D721Med (cell line): ENCODE measurements around the gene C1orf185.

Experiments used
- DNase-seq: peaks from one replicate; pipeline ENCODE4 v3.0.0; 2011; ENCODE audit warnings: low spot score; ENCODE audit not compliant: insufficient read length
- FAIRE-seq: peaks from 2 replicates; lab custom pipeline; 2011; peaks lifted over from hg19 to GRCh38; lab: Jason Lieb, UNC
- TF ChIP-seq, protein P1 (sequence below): IDR thresholded peaks from 2 replicates; pipeline ENCODE4 v1.5.1; 2012; ENCODE audit warnings: mild to moderate bottlenecking, control low read depth; ENCODE audit not compliant: insufficient read depth; ENCODE audit errors: missing control alignments

C1orf185 gene

DNA sequence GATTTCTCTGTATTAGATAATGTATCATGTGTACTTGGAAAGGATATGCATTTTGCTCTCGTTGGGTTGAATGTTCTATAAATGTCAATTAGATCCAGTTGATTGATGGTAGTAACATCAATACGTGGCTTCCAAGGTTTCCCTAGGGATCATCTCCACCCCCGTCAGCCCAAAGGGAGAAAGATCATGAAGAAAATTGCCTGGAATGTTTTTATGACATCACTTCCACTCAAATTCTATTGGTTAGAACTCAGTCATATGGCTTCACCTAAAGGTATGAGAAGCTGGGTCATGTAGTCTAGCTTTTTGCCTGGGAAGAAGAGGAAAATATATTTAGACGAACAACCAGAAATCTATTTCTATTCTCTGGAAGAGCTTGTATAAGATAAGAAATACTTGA lies at the start of gene C1orf185:
C1orf185 (plus strand) TSS at position 253 of the 400 bp plus-strand sequence; CDS start at position 259, 6 bp downstream.
- DNase-seq (no peak), FAIRE-seq (no peak)
- TF ChIP-seq, protein P1, sequence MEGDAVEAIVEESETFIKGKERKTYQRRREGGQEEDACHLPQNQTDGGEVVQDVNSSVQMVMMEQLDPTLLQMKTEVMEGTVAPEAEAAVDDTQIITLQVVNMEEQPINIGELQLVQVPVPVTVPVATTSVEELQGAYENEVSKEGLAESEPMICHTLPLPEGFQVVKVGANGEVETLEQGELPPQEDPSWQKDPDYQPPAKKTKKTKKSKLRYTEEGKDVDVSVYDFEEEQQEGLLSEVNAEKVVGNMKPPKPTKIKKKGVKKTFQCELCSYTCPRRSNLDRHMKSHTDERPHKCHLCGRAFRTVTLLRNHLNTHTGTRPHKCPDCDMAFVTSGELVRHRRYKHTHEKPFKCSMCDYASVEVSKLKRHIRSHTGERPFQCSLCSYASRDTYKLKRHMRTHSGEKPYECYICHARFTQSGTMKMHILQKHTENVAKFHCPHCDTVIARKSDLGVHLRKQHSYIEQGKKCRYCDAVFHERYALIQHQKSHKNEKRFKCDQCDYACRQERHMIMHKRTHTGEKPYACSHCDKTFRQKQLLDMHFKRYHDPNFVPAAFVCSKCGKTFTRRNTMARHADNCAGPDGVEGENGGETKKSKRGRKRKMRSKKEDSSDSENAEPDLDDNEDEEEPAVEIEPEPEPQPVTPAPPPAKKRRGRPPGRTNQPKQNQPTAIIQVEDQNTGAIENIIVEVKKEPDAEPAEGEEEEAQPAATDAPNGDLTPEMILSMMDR = no peak

DNA sequence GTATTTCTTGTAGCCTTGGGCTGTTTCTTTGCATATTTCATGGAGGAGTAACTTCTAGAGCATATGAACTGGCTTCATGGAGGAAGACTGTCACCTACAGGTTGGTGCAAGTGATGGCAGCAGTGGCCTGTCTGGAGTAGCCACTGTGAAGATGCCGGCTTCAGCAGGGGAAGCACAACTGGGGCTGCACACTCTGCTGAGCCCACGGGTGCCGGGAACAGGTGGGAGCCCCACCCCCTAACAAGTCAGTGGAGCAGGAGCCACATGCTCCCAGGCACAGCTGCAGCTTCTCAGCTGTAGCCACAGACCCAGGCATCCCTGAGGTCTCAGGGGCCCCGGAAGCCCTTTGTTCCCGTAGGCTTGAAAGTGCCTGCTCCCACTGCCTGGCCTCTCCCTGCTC lies 43.2 kb upstream of the C1orf185 start:
- DNase-seq = no peak
- no peak for FAIRE-seq
- TF ChIP-seq, protein P1 = peak; percentile 12

DNA sequence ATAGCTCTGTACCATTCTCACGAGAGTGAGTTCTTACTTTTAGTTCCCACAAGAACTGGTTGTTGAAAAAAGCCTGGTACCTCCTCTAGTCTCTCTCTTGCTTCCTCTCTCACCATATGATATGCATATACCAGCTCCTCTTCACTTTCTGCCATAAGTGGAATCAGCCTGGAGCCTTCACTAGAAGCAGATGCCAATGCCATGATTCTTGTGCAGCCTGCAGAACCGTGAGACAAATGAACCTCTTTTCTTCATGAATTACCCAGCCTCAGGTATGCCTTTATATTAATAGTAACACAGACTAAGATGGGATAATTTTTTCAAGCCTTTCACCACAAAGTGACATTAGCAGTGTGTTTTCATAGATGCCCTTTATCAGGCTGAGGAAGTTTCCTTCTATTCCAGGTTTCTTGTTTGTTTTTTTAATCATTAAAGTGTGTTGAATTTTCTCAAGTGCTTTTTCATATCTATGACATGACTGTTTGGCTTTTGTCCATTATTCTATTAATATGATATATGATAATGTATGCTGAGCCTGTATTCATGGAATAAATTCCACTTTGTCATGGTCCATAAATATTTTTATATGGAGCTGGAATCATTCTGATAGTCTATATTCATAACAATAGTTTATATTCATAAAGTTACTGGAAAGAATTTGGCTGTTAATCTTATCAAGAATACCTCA lies 40.7 kb upstream of the C1orf185 start:
- no peak for DNase-seq
- no peak for FAIRE-seq
- TF ChIP-seq, protein P1 = no peak

DNA sequence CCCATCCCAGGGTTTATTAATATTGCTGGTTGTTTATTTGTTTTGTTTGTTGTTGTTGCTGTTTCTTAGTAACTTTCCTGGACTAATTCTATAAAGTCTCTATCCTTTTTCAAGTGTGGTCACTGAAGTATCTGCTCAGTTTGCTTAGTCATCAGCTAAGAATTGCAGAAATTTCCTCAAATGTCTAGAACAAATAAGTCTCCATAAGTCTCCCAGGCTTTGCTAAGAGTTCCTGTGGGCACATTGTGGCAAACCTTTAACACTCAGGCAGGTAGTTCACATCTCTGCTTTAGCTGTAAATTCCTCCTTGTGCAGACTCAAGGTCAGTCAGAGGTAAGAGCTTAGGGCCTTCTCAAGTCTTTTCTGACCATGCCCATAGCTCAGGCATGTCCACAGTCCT lies 38.9 kb upstream of the C1orf185 start:
- FAIRE-seq = no peak

DNA sequence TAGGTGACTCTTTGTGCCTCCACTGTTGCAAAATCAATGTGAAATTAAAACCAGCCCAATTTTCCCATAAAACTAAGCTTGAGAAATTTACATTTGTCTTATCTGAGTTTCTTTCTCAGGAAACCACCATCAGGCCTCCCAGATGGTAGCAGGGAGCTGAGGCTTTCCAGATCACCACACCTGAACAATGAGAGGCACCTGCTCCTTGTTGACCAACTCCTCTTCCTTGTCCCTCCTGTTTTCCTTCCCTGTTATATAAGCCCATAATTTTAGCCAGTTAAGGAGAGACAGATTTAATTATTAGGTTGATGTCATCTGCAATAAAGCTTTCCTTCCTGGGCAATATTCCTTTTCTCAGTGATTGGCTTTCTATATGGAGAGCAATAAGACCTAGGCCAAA lies 32.0 kb upstream of the C1orf185 start:
- no peak for DNase-seq
- no peak for FAIRE-seq
- TF ChIP-seq, protein P1 = no peak

More for the DNA sequence above, 38.9 kb upstream of the C1orf185 start:
- TF ChIP-seq, protein P1 = no peak
- DNase-seq = no peak

DNA sequence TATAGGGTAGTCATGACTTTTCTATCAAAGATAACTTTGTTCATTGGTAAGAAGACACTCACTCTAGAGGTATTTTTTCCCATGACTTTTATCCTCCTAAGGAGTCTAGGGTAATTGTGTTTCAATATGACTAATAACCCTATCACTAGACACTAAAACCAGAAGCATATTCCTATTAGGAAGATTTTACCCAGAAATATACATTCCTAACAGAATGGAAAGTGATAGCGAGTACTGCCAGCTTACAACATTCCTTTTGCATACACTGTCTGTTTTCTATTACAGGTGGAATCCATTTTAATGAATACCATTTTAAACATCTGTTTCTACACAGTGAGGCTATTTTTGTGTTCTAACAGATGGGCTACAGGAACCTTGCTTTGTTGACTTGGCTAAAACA lies 31.4 kb upstream of the C1orf185 start:
- DNase-seq = no peak
- FAIRE-seq = no peak
- TF ChIP-seq, protein P1 = no peak
